ENCODE results near the gene EGLN2.
A peak's percentile ranks its signal among the peaks of the same experiment; 100 is the strongest.
"Not testable (repeated sequence)": the region's sequence is repeated elsewhere in the genome, so short reads cannot be mapped to it uniquely, and the experiment has no call there.

Gene EGLN2

DNA sequence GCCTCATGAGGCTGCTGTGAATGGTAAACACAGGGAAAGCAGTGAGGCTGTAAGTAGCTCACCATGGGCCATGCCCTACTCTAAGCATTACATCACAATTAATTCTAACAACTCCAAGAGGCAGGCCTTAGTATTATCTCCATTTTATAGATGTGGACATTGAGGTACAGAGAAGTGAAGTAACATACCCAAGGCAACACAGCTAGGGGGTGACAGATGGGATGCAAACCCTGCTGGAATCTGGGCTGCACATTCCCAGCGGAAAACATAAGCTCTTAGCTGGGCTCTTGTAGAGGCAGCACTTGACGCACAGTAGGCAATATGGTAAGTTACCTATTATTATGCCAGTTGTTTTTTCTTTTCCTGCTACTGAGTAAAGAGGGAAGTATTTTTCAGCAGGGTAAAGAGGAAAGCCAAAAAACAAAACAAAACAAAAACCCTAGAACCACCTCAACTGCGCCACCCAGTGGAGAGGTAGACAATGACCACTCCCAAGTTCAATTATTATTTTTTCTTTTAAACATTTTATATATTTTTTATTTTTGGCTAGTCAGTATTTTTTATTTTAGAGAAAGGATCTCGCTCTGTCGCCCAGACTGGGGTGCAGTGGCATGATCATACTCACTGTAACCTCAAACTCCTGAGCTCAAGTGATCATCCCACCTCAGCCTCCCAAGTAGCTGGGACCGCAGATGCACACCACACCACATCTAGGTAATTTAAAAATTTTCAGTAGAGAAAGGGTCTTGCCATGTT, 20.7 kb downstream of the EGLN2 start:
- DNase-seq, result peak; percentile 54

GRCh38 chr19:40822161-40822560, 23.2 kb downstream of the EGLN2 start:
- DNase-seq, result no peak

DNA sequence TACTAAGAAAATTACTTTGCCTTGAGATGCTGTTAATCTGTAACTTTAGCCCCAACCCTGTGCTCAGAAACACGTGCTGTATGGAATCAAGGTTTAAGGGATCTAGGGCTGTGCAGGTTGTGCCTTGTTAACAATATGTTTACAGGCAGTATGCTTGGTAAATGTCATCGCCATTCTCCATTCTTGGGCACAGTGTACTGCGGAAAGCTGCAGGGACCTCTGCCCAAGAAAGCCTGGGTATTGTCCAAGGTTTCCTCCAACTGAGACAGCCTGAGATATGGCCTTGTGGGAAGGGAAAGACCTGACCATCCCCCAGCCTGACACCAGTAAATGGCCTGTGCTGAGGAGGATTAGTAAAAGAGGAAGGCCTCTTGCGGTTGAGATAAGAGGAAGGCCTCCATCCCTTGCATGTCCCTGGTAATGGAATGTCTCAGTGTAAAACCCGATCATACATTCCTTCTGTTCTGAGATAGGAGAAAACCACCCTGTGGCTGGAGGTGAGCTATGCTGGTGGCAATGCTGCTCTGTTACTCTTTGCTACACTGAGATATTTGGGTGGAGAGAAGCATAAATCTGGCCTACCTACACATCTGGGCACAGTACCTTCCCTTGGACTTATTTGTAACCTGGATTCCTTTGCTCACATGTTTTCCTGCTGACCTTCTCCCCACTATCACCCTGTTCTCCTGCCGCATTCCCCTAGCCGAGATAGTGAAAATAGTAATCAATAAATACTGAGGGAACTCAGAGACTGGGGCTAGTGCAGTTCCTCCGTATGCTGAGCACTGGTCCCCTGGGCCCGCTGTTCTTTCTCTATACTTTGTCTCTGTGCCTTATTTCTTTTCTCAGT, 23.9 kb downstream of the EGLN2 start:
- peak; percentile 74 to 80 for DNase-seq

GRCh38 chr19:40824916-40825315, 25.9 kb downstream of the EGLN2 start:
- DNase-seq, result not testable (repeated sequence)

DNA sequence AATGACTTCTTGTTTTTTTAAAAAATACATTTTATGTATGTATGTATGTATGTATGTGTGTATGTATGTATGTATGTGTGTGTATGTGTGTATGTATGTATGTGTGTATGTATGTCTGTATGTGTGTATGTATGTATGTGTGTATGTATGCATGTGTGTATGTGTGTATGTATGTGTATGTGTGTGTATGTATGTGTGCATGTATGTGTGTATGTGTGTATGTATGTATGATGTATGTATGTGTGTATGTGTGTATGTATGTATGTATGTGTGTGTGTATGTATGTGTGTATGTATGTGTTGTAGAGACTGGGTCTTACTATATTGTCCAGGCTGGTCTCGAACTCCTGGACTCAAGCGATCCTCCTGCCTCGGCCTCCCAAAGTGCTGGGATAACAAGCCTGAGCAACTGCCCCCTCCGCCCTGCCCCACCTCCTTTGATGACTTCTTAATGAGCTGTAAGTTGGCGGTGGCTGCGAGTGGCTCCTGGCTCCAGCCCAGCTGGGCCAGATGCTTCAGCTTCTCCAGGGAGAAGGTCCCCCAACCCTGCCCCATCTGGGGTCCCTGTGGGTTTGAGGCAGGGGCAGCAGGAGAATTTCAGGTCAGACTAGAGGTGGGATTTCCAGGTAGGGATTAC, 26.6 kb downstream of the EGLN2 start:
- not testable (repeated sequence) for DNase-seq

DNA sequence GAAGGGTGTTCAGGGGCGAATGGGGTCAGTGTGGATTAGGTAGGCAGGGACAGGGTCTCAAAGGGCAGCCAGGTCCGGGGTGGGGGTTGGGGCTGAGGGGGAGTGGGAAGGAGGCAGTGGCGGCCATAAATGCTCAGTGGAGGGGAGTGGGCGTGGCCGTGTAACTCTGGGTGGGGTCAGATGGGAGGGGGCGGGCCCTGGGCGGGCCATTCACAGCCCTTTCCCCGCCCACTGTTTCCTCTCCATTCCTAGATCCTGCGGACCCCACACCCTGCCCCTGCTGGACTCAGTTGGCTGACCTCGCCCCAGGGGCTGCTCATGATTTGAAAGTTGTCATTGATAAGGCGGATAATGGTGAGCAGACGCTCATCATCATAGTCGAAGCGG, 27.3 kb downstream of the EGLN2 start:
- not testable (repeated sequence) for DNase-seq

GRCh38 chr19:40826699-40827385, 27.9 kb downstream of the EGLN2 start:
- DNase-seq, result peak in 1 of 2 donors; percentile 26

GRCh38 chr19:40827386-40828247, 28.6 kb downstream of the EGLN2 start:
- DNase-seq, result no peak

- DNase-seq, result no peak
These were observed 30.2 kb downstream of the EGLN2 start for GRCh38 chr19:40829205-40829604.

DNA sequence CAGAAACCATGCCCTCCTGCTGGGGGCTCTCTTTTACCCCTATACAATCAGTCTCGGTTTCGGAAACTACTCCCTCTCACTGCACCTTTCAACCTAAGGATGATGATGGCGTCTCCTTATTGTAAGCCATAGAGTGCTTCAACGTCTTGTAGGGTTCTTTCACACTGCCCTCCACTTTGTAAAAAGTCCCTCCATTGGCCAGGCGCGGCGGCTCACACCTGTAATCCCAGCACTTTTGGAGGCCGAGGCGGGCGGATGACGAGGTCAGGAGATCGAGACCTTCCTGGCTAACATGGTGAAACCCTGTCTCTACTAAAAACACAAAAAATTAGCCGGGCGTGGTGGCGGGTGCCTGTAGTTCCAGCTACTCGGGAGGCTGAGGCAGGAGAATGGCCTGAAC, 31.8 kb downstream of the EGLN2 start:
- DNase-seq, result not testable (repeated sequence)

GRCh38 chr19:40831502-40832430, 32.8 kb downstream of the EGLN2 start:
- peak; percentile 71 to 86 for DNase-seq

- DNase-seq, result not testable (repeated sequence)
These were observed 33.4 kb downstream of the EGLN2 start for GRCh38 chr19:40832431-40832790.

- DNase-seq, result not testable (repeated sequence)
These were observed 34.9 kb downstream of the EGLN2 start for GRCh38 chr19:40833728-40834533.

DNA sequence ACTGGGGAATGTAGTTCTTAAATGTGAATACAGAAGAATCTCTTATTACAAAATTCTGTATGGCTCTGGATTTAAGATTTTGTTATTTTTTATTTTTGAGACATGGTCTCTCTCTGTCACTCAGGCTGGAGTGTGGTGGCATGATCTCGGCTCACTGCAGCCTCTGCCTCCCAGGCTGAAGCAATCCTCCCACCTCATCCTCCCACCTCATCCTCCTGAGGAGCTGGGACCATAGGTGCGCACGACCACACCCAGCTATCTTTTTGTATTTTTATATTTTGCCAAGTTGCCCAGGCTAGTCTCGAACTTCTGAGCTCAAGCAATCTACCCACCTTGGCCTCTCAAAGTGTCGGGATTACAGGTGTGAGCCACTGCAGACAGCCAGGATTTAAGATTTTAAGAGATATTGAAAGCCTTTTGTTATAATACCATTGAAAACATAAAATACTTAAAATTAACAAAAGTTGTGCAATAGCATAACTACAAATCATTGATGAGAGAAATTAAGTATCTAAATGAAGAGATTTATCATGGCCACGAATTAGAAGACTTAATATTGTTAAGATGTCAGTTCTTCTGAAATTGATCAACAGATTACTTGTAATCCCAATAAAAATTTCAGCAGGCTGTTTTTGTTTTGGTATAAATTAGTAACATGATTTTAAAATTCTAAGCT, 37.9 kb downstream of the EGLN2 start:
- DNase-seq, result no peak

DNA sequence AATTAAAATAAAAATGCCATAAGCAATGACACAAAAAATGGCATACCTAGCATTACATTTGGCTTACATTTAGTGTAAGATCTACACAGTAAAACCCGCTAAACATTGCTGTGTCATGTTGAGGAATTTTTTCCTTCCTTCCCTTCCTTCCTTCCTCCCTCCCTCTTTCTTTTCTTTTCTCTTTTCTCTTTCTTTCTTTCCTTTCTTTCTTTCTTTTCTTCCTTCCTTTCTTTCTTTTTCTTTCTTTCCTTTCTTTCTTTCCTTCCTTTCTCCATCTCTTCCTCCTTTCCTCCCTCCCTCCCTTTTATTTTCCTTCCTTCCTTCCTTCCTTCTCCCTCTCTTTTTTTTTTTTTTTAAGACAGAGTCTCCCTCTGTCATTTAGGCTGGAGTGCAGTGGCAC, 39.5 kb downstream of the EGLN2 start:
- DNase-seq, result not testable (repeated sequence)

- not testable (repeated sequence) for DNase-seq
These were observed 43.0 kb downstream of the EGLN2 start for GRCh38 chr19:40842012-40842411.

DNA sequence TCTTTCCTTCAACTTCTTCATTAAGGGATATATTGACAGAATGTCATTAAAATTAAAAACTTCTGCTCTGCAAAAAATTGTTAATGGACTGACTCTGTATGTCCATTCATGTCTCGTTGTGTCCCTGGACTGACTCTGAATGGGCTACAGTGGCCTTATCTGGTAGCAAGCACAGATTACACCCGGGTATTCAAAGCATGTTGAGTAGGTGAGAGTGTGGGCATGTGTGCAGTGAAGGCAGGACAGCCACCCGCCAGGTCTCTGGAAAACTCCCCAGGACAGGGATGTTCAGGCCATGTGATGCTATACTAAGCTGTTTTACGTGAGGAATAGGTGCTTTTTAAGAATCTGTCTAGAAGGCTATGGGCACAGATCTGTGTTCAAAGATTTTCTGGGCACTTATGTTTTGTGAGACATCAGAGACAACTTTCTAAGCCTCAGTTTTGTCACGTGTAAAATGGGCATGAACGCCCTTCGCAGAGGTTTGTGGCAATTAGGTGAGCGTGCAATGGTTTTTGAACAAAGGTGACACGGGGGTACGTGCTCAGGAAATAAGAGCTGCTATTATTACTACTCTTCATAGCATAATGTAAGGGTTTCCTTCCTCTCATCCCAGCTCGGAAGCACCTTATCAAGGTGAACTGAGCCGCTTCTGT, 44.1 kb downstream of the EGLN2 start:
- DNase-seq, result not testable (repeated sequence)

DNA sequence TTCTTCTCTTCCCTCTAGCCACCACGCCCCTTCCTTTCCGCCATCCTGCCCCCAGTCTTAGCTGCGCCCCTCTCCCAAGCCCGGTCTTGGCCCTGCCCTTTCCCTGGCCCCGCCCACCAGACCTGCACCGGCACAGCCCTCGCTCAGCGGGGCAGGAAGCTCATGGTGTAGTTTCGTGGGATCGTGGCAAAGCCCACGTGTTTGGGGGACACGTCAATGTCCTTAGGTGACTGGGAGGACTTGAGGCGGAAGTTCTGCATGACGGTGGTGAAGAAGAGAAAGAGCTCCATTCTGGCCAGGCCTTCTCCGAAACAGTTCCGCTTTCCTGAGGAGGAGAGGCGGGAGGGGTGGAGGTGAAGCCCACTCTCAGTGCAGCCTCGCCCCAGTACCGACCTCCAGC, 44.7 kb downstream of the EGLN2 start:
- DNase-seq, result not testable (repeated sequence)
